ENCODE data around the gene LKAAEAR1.
"Not testable (repeated sequence)": the region's sequence is repeated elsewhere in the genome, so short reads cannot be mapped to it uniquely, and the experiment has no call there.

LKAAEAR1 gene

GRCh38 chr20:64096535-64096934, 12.3 kb upstream of the LKAAEAR1 start:
- DNase-seq, result no peak

- DNase-seq, result no peak
Observed at GRCh38 chr20:64095927-64096326, 11.7 kb upstream of the LKAAEAR1 start.

GRCh38 chr20:64095455-64095854, 11.3 kb upstream of the LKAAEAR1 start:
- no peak for DNase-seq

- no peak for DNase-seq
Observed at GRCh38 chr20:64093013-64093503, 8.9 kb upstream of the LKAAEAR1 start.

- no peak for DNase-seq
Observed at GRCh38 chr20:64092258-64093012, 8.2 kb upstream of the LKAAEAR1 start.

- no peak for DNase-seq
Observed at GRCh38 chr20:64091770-64092169, 7.6 kb upstream of the LKAAEAR1 start.

GRCh38 chr20:64091340-64091739, 7.1 kb upstream of the LKAAEAR1 start:
- DNase-seq, result no peak

GRCh38 chr20:64090165-64090564, 6.0 kb upstream of the LKAAEAR1 start:
- no peak for DNase-seq

GRCh38 chr20:64088586-64088985, 4.4 kb upstream of the LKAAEAR1 start:
- not testable (repeated sequence) for DNase-seq

GRCh38 chr20:64087226-64087825, 3.1 kb upstream of the LKAAEAR1 start:
- not testable (repeated sequence) for DNase-seq

- no peak for DNase-seq
Observed at GRCh38 chr20:64086801-64087200, 2.6 kb upstream of the LKAAEAR1 start.

GRCh38 chr20:64084685-64085152, 521 bp upstream of the LKAAEAR1 start:
- no peak for DNase-seq

GRCh38 chr20:64083378-64083803, 807 bp downstream of the LKAAEAR1 start:
- DNase-seq, result peak; percentile 40 to 50

GRCh38 chr20:64082820-64083377, 1.3 kb downstream of the LKAAEAR1 start:
- no peak for DNase-seq

GRCh38 chr20:64082126-64082731, 2.0 kb downstream of the LKAAEAR1 start:
- DNase-seq, result no peak

GRCh38 chr20:64081624-64081964, 2.6 kb downstream of the LKAAEAR1 start:
- no peak for DNase-seq

GRCh38 chr20:64080813-64081623, 3.2 kb downstream of the LKAAEAR1 start:
- no peak for DNase-seq

- peak in 1 of 2 experiments; percentile 10 for DNase-seq
Observed at GRCh38 chr20:64080013-64080812, 4.0 kb downstream of the LKAAEAR1 start, which contains the start of gene OPRL1. OPRL1 (plus strand) TSS chr20:64080082; CDS start chr20:64092721, 12,639 bp downstream.

- peak; percentile 88 to 92 for DNase-seq
Observed at GRCh38 chr20:64079273-64080012, 4.8 kb downstream of the LKAAEAR1 start, which contains the start of gene RGS19. RGS19 (minus strand) TSS chr20:64079518; CDS start chr20:64076886, 2,632 bp downstream.

GRCh38 chr20:64078934-64079272, 5.3 kb downstream of the LKAAEAR1 start:
- DNase-seq, result no peak
